Measurements from ENCODE around the gene KLK2. TPM values are rescaled to one million over a fixed set of nuclear protein-coding genes. Genes with fewer than 3 reads are reported as not detected.
A peak's percentile ranks its signal among the peaks of the same experiment; 100 is the strongest.

KLK2 gene
- total RNA-seq, 1 experiment from 2014 or later = not detected

DNA sequence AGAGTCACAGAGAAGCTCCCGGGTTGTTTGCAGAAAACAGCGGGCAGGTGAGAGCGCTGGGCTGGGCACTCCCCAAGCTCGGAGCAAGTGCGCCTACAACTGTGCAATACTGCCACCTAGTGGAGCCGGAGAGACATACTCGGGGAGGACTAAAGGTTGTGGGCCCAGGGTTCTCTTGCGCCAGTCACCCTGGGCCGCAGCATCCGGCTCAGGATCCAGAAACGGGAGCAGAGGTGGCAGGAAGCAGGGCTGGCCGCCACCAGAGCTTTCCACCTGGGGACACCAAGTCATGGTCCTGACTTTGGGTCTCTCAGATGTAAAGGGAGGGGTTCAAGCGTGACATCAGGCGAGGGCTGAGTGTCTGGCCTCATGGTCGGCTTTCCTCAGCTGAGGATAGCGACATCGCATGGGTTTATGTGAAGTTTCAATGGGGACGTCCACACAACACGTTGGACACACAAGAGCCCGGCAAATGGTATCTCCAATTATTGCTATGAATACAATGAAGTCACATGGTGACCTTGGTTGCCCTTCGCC is 49.1 kb downstream of the KLK2 start:
- intact Hi-C loops (cut with micrococcal nuclease) = loop anchor here (1.0 to 2.0 kb wide), 4 partner anchors 128 to 385 kb away; no protein-coding TSS in a partner anchor
- peak overlapping the region; percentile 58 for H3K4me2 ChIP-seq (ENCODE audit: low read length)
- H3K9ac ChIP-seq (ENCODE audit: low read length) = peak overlapping the region; percentile 42
- no peaks in the 10 kb centered on the region for H3K27me3 ChIP-seq (ENCODE audit: insufficient read depth, low read length)
- DNase-seq (ENCODE audit: low read depth, low spot score) (peak; percentile 84), ATAC-seq (peak; percentile 100)
- peaks cover 9 to 16% of the 10 kb centered on the region in 2 experiments; a peak in 3 of 4 replicates for H3K4me1 ChIP-seq (ENCODE audit: control insufficient read depth in 1 of 2, insufficient read depth in 2 of 2, low read length in 2 of 2)
- H3K9me3 ChIP-seq (ENCODE audit: control insufficient read depth in 1 of 2, insufficient read depth in 1 of 2, low read depth in 1 of 2, low read length in 2 of 2) = no peaks in the 10 kb centered on the region
- no peak overlapping the region for H3K27ac ChIP-seq (ENCODE audit: low read depth, low read length)
- RAD21 ChIA-PET (ENCODE audit: low non-redundant PET in 1 of 2, low total read pairs in 2 of 2, uncharacterized antibody in 2 of 2, unreplicated experiment in 2 of 2) = interaction anchor here (0.6 to 2.1 kb wide), 16 partner anchors 12 to 219 kb away, joined by 3 to 16 read pairs (median 4); no protein-coding TSS in a partner anchor
- H3K36me3 ChIP-seq (ENCODE audit: control insufficient read depth in 1 of 2, insufficient read depth in 2 of 2, low read length in 2 of 2) = no peaks in the 10 kb centered on the region
- no peaks in the 10 kb centered on the region for H4K20me1 ChIP-seq (ENCODE audit: insufficient read depth)
- H3K9me2 ChIP-seq (ENCODE audit: insufficient read depth) = no peaks in the 10 kb centered on the region
- peak overlapping the region; percentile 91 for H2AFZ ChIP-seq (ENCODE audit: low read depth, low read length, poor library complexity, severe bottlenecking)
- CTCF ChIA-PET = interaction anchor here (0.6 to 3.1 kb wide), 33 partner anchors 8 to 670 kb away, joined by 3 to 27 read pairs (median 4); partner anchors contain the start of gene CLEC11A
- H3K4me3 ChIP-seq (replicated peaks in 1 of 2; ENCODE audit: low read depth in 1 of 2, low read length in 2 of 2) = peak overlapping the region in 1 of 2 experiments; percentile 12; a peak in 1 of 4 replicates
- H3K79me2 ChIP-seq (ENCODE audit: insufficient read depth, low read length) = no peaks in the 10 kb centered on the region
- POLR2A ChIA-PET = interaction anchor here (0.7 to 1.8 kb wide), 8 partner anchors 11 to 125 kb away, joined by 3 to 5 read pairs (median 3); partner anchors contain the start of gene KLK7
- BruUV-seq (replicated peaks) = no TSS peak
- no peak for TF ChIP-seq YY1 (IDR thresholded peaks at IDR 0.05; ENCODE audit: extremely low read depth, insufficient replicate concordance, low read depth, low read length)
- TF ChIP-seq JUND (IDR thresholded peaks at IDR 0.05) = no peak
- TF ChIP-seq, protein P1, sequence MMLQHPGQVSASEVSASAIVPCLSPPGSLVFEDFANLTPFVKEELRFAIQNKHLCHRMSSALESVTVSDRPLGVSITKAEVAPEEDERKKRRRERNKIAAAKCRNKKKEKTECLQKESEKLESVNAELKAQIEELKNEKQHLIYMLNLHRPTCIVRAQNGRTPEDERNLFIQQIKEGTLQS (IDR thresholded peaks at IDR 0.05) = no peak
- TF ChIP-seq, protein P2, sequence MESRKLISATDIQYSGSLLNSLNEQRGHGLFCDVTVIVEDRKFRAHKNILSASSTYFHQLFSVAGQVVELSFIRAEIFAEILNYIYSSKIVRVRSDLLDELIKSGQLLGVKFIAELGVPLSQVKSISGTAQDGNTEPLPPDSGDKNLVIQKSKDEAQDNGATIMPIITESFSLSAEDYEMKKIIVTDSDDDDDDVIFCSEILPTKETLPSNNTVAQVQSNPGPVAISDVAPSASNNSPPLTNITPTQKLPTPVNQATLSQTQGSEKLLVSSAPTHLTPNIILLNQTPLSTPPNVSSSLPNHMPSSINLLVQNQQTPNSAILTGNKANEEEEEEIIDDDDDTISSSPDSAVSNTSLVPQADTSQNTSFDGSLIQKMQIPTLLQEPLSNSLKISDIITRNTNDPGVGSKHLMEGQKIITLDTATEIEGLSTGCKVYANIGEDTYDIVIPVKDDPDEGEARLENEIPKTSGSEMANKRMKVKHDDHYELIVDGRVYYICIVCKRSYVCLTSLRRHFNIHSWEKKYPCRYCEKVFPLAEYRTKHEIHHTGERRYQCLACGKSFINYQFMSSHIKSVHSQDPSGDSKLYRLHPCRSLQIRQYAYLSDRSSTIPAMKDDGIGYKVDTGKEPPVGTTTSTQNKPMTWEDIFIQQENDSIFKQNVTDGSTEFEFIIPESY (IDR thresholded peaks at IDR 0.05; ENCODE audit: extremely low read depth, insufficient replicate concordance, low read length) = no peak
- no peak for TF ChIP-seq SRF (IDR thresholded peaks at IDR 0.05; ENCODE audit: low read depth)
- TF ChIP-seq, protein P3, sequence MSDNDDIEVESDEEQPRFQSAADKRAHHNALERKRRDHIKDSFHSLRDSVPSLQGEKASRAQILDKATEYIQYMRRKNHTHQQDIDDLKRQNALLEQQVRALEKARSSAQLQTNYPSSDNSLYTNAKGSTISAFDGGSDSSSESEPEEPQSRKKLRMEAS (IDR thresholded peaks at IDR 0.05) = peak; percentile 29; the same call in 1 of the 2 replicates
- TF ChIP-seq ZNF274 (IDR thresholded peaks at IDR 0.05; ENCODE audit: low read depth, low read length) = no peak
- TF ChIP-seq TCF7L2 (IDR thresholded peaks at IDR 0.05; ENCODE audit: borderline replicate concordance, extremely low read depth, insufficient read depth, insufficient read length) = no peak
- no peak for TF ChIP-seq CEBPB (IDR thresholded peaks at IDR 0.05; ENCODE audit: low read depth)
- TF ChIP-seq FOSL1 (IDR thresholded peaks at IDR 0.05; ENCODE audit: low read depth) = no peak
- no peak for TF ChIP-seq EZH2phosphoT487 (IDR thresholded peaks at IDR 0.05; ENCODE audit: borderline replicate concordance)
- TF ChIP-seq POLR2AphosphoS5 (IDR thresholded peaks at IDR 0.05; ENCODE audit: low read depth, low read length) = no peak
- TF ChIP-seq, protein P4, sequence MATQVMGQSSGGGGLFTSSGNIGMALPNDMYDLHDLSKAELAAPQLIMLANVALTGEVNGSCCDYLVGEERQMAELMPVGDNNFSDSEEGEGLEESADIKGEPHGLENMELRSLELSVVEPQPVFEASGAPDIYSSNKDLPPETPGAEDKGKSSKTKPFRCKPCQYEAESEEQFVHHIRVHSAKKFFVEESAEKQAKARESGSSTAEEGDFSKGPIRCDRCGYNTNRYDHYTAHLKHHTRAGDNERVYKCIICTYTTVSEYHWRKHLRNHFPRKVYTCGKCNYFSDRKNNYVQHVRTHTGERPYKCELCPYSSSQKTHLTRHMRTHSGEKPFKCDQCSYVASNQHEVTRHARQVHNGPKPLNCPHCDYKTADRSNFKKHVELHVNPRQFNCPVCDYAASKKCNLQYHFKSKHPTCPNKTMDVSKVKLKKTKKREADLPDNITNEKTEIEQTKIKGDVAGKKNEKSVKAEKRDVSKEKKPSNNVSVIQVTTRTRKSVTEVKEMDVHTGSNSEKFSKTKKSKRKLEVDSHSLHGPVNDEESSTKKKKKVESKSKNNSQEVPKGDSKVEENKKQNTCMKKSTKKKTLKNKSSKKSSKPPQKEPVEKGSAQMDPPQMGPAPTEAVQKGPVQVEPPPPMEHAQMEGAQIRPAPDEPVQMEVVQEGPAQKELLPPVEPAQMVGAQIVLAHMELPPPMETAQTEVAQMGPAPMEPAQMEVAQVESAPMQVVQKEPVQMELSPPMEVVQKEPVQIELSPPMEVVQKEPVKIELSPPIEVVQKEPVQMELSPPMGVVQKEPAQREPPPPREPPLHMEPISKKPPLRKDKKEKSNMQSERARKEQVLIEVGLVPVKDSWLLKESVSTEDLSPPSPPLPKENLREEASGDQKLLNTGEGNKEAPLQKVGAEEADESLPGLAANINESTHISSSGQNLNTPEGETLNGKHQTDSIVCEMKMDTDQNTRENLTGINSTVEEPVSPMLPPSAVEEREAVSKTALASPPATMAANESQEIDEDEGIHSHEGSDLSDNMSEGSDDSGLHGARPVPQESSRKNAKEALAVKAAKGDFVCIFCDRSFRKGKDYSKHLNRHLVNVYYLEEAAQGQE (IDR thresholded peaks at IDR 0.05; ENCODE audit: low read depth) = no peak
- TF ChIP-seq, protein P5, sequence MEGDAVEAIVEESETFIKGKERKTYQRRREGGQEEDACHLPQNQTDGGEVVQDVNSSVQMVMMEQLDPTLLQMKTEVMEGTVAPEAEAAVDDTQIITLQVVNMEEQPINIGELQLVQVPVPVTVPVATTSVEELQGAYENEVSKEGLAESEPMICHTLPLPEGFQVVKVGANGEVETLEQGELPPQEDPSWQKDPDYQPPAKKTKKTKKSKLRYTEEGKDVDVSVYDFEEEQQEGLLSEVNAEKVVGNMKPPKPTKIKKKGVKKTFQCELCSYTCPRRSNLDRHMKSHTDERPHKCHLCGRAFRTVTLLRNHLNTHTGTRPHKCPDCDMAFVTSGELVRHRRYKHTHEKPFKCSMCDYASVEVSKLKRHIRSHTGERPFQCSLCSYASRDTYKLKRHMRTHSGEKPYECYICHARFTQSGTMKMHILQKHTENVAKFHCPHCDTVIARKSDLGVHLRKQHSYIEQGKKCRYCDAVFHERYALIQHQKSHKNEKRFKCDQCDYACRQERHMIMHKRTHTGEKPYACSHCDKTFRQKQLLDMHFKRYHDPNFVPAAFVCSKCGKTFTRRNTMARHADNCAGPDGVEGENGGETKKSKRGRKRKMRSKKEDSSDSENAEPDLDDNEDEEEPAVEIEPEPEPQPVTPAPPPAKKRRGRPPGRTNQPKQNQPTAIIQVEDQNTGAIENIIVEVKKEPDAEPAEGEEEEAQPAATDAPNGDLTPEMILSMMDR (IDR thresholded peaks at IDR 0.05 in 2 of 3, conservative IDR thresholded peaks at IDR 0.05 in 1 of 3; ENCODE audit: borderline replicate concordance in 1 of 3, insufficient read depth in 1 of 3, low read depth in 2 of 3, low read length in 2 of 3) = peak; percentile 90 to 94 (median 93)
- TF ChIP-seq CBX3 (IDR thresholded peaks at IDR 0.05; ENCODE audit: low read depth) = no peak
- TF ChIP-seq ELF1 (IDR thresholded peaks at IDR 0.05; ENCODE audit: borderline replicate concordance, low read depth) = no peak
- TF ChIP-seq POLR2A (IDR thresholded peaks at IDR 0.05; ENCODE audit: borderline replicate concordance, extremely low read depth, insufficient read depth, insufficient read length) = no peak
- TF ChIP-seq SP1 (IDR thresholded peaks at IDR 0.05; ENCODE audit: low read depth) = no peak
- peak; percentile 97 for TF ChIP-seq RAD21 (IDR thresholded peaks at IDR 0.05; ENCODE audit: low read depth)

Measured in HCT116 (cell line).